Activated T-cell treated with anti-CD3 and anti-CD28 coated beads, Interleukin-2, amount 50 U/mL, for 48 hours (primary cell): ENCODE measurements around the gene SPSB3.
"Not testable (repeated sequence)": the region's sequence is repeated elsewhere in the genome, so short reads cannot be mapped to it uniquely, and the experiment has no call there.

Experiments used
- DNase-seq, 2 experiments: peaks; one replicate each; pipeline ENCODE4 v3.0.0-alpha.2; 2020

Gene SPSB3

GRCh38 chr16:1816396-1817275 lies 34.3 kb upstream of the SPSB3 start:
- no peak for DNase-seq

GRCh38 chr16:1815461-1815860 lies 33.1 kb upstream of the SPSB3 start:
- no peak for DNase-seq

- DNase-seq: peak; percentile 59 to 72
Observed at GRCh38 chr16:1812732-1813163, 30.4 kb upstream of the SPSB3 start.

- DNase-seq: no peak
Observed at GRCh38 chr16:1810536-1810935, 28.2 kb upstream of the SPSB3 start.

GRCh38 chr16:1810106-1810505 lies 27.7 kb upstream of the SPSB3 start:
- no peak for DNase-seq

- DNase-seq: no peak
Observed at GRCh38 chr16:1809281-1809801, 27.0 kb upstream of the SPSB3 start.

- DNase-seq: no peak
Observed at GRCh38 chr16:1808691-1809090, 26.3 kb upstream of the SPSB3 start.

- DNase-seq: no peak
Observed at GRCh38 chr16:1807626-1808025, 25.3 kb upstream of the SPSB3 start.

GRCh38 chr16:1800701-1801100 lies 18.3 kb upstream of the SPSB3 start:
- no peak for DNase-seq

GRCh38 chr16:1799263-1799662 lies 16.9 kb upstream of the SPSB3 start:
- not testable (repeated sequence) for DNase-seq

- no peak for DNase-seq
Observed at GRCh38 chr16:1794908-1795666, 12.7 kb upstream of the SPSB3 start.

- DNase-seq: no peak
Observed at GRCh38 chr16:1794221-1794871, 12.0 kb upstream of the SPSB3 start.

- DNase-seq: no peak
Observed at GRCh38 chr16:1793578-1794220, 11.3 kb upstream of the SPSB3 start, which contains the start of gene IGFALS. IGFALS (minus strand) TSS chr16:1793705; CDS start chr16:1793652, 53 bp downstream.

GRCh38 chr16:1792836-1793577 lies 10.6 kb upstream of the SPSB3 start:
- no peak for DNase-seq

- DNase-seq: no peak
Observed at GRCh38 chr16:1791943-1792812, 9.8 kb upstream of the SPSB3 start.

- no peak for DNase-seq
Observed at GRCh38 chr16:1791256-1791942, 9.0 kb upstream of the SPSB3 start.

- no peak for DNase-seq
Observed at GRCh38 chr16:1790611-1791255, 8.4 kb upstream of the SPSB3 start.

GRCh38 chr16:1790261-1790610 lies 7.9 kb upstream of the SPSB3 start:
- DNase-seq: no peak

- DNase-seq: no peak
Observed at GRCh38 chr16:1789643-1790045, 7.3 kb upstream of the SPSB3 start.

GRCh38 chr16:1788708-1789100 lies 6.3 kb upstream of the SPSB3 start:
- DNase-seq: no peak
